ENCODE data around the gene SLC2A6. TPM values are rescaled to one million over a fixed set of nuclear protein-coding genes. Genes with fewer than 3 reads are reported as not detected.

SLC2A6 gene
- total RNA-seq, 1 donor from 2014 or later: 4.2 TPM

- intact Hi-C loops (cut with micrococcal nuclease): no loop called here
These were observed 37.5 kb upstream of the SLC2A6 start for GRCh38 chr9:133516256-133516960.

GRCh38 chr9:133515615-133516255, 36.8 kb upstream of the SLC2A6 start:
- intact Hi-C loops (cut with micrococcal nuclease): no loop called here

GRCh38 chr9:133515240-133515610, 36.3 kb upstream of the SLC2A6 start:
- intact Hi-C loops (cut with micrococcal nuclease): no loop called here

GRCh38 chr9:133514460-133515239, 35.8 kb upstream of the SLC2A6 start:
- intact Hi-C loops (cut with micrococcal nuclease): no loop called here

GRCh38 chr9:133513214-133514100, 34.6 kb upstream of the SLC2A6 start:
- intact Hi-C loops (cut with micrococcal nuclease): no loop called here

- intact Hi-C loops (cut with micrococcal nuclease): no loop called here
These were observed 33.6 kb upstream of the SLC2A6 start for GRCh38 chr9:133512253-133513213.

GRCh38 chr9:133511607-133512006, 32.7 kb upstream of the SLC2A6 start:
- intact Hi-C loops (cut with micrococcal nuclease): no loop called here

GRCh38 chr9:133510926-133511505, 32.1 kb upstream of the SLC2A6 start:
- intact Hi-C loops (cut with micrococcal nuclease): no loop called here

GRCh38 chr9:133509179-133510083, 30.5 kb upstream of the SLC2A6 start:
- intact Hi-C loops (cut with micrococcal nuclease): no loop called here

GRCh38 chr9:133508046-133508445, 29.1 kb upstream of the SLC2A6 start:
- intact Hi-C loops (cut with micrococcal nuclease): no loop called here

- intact Hi-C loops (cut with micrococcal nuclease): no loop called here
These were observed 28.5 kb upstream of the SLC2A6 start for GRCh38 chr9:133507246-133507965.

GRCh38 chr9:133506653-133507038, 27.7 kb upstream of the SLC2A6 start:
- intact Hi-C loops (cut with micrococcal nuclease): no loop called here

- intact Hi-C loops (cut with micrococcal nuclease): no loop called here
These were observed 27.2 kb upstream of the SLC2A6 start for GRCh38 chr9:133505901-133506652.

GRCh38 chr9:133505186-133505830, 26.4 kb upstream of the SLC2A6 start:
- intact Hi-C loops (cut with micrococcal nuclease): no loop called here

- intact Hi-C loops (cut with micrococcal nuclease): no loop called here
These were observed 23.2 kb upstream of the SLC2A6 start for GRCh38 chr9:133502112-133502511.

- intact Hi-C loops (cut with micrococcal nuclease): no loop called here
These were observed 21.0 kb upstream of the SLC2A6 start for GRCh38 chr9:133499892-133500270.

All from T-helper 1 cell treated with Interleukin-12 subunit alpha and Interleukin-12 subunit beta and Interleukin-4 antibody, amounts not matched to agents 30 ng/mL and 1 ng/mL, for 36 hours (primary cell).